GM19023 (cell line): ENCODE data around the gene FHIT.

Experiments
- ATAC-seq: cut with Tn5 transposase; IDR thresholded peaks from one replicate; pipeline ENCODE4 v1.9.1; 2021; ENCODE audit warnings: mild to moderate bottlenecking, moderate library complexity; ENCODE audit not compliant: unreplicated experiment

The FHIT gene

GRCh38 chr3:61172684-61173083, 78.6 kb downstream of the FHIT start:
- no peak for ATAC-seq

- ATAC-seq: no peak
Observed at GRCh38 chr3:61172203-61172602, 79.0 kb downstream of the FHIT start.

- no peak for ATAC-seq
Observed at GRCh38 chr3:61169621-61170251, 81.5 kb downstream of the FHIT start.

GRCh38 chr3:61168286-61168685, 83.0 kb downstream of the FHIT start:
- no peak for ATAC-seq

DNA sequence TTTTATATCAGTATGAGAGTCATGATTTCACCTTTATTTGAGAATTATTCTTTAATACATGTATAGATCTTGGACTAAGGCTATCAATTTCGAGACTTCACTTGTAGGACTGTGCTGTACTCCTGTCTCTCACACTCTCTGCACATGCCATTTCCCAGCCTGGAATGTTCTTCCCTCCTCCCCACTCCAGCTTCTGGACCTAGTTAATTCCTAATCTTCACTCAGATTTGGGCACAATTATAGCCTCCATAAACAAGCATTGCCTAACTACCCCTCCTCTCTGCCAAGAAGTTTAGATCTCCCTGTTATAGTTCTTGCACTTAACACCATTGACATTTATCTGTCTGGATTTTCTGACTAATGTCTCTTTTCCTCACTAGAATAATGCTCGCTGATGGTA, 88.3 kb downstream of the FHIT start:
- no peak for ATAC-seq

DNA sequence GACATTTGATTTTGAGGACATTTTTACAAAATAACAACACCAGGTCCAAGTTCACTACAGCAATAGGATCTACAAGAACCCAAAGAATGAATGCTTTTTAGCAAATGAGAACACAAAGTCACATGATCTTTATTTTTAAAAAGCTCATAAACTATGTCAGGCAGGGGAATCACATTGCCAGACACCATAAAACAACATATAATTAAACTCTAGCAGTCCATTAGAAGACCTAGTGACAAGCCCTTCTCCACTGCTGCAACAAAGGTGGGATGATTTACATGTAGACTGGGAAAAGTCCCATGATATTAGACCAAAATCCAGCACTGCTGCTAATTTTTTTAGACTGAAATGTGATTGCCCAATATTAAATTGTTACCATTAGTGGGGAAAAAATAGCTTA, 92.6 kb downstream of the FHIT start:
- no peak for ATAC-seq

DNA sequence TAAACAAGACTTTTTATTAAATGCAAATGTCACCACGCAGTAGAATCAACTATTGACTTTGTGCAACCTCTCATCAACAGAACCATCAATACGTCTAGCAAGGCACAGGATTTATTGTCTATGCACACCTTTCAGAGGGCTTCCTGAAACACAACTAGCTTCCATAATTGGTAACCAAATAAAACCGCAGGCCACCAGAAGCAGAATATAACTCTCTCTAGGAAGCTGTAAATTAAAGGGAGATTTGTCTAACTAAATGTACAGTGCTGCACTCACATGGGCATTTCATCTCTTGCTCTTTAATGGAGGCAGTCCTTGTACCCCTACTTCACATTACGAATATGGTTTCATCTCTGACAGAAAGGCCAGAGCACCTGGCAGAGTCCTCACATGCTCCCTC, 93.0 kb downstream of the FHIT start:
- no peak for ATAC-seq

GRCh38 chr3:61157414-61157813, 93.8 kb downstream of the FHIT start:
- peak; percentile 77 for ATAC-seq

GRCh38 chr3:61155701-61156292, 95.5 kb downstream of the FHIT start:
- no peak for ATAC-seq

DNA sequence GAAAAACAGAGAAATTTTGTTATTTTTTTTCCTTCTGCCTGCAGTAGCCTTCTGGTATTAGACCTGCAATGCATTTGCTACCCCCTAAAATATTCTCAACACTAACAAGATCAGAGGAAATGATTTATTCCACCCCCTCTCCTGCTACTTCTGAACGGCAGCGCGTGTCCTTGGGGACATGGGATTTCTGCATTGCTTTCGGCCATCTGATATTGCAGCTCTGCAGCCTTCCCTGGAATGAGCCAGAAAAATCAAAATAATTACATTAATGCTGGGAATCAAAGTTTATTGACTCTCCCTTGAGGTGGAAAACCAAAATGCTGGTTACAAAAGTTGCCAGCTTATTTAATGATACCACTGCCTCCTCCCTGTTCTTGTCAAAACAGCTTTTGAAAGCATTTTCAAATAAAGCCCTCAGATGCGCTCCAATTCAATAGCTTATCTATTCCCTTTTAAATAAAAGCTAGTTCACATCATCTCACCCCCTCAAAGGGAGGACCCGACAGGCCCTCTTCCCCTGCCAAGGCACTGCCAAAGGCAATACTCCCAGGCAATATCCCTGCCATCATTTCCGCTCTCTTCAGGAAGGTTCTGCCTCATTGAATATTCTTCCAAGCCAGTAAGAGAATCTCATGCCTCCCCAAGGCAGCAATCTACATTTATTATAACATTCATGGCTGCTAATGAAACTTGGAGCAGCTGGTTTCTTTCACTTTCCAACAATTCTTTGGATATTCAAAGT, 96.6 kb downstream of the FHIT start:
- ATAC-seq: no peak

GRCh38 chr3:61152071-61152470, 99.2 kb downstream of the FHIT start:
- ATAC-seq: no peak

- no peak for ATAC-seq
Observed at GRCh38 chr3:61149236-61149635, 102.0 kb downstream of the FHIT start.

DNA sequence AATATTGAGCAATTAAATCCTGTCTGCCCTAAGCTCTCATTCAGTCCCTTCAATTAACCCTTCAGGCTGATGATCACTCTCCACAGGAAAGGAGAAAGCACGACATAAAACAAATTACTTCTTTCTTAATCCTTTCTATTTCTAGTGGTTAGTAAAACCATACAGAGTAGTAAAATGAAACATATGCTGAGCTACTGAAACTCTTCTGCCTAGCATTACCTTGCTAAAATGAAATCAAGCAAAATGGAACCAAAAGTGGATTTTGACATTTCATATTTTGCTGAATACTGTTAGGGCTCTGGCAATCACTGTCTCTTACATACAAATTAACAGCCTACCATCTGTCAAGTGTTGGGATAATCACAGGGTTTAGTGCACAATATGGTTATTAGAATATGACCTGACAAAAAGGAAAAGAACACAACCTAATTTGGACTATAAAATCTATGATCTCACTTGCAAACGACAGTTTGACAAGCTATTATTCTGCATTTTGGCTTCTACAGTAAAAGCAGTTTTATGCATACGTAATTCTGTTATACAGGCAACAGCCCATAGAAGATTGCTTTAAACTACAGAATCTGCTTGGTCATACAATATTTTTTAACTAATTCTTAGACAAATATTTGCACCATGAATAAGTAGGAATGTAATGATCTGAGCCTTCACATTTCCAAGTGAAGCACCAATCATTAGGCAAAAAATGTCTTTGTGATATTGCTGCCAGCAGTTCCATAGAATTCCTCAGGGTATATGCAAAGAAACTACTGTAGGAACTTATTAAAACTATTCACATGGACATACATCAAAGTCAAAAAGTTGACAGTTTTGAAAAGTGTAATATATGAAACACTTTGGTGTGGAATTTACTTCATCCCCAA, 105.0 kb downstream of the FHIT start:
- ATAC-seq: no peak

- ATAC-seq: no peak
Observed at GRCh38 chr3:61141697-61142096, 109.6 kb downstream of the FHIT start.

GRCh38 chr3:61141227-61141626, 110.0 kb downstream of the FHIT start:
- no peak for ATAC-seq

DNA sequence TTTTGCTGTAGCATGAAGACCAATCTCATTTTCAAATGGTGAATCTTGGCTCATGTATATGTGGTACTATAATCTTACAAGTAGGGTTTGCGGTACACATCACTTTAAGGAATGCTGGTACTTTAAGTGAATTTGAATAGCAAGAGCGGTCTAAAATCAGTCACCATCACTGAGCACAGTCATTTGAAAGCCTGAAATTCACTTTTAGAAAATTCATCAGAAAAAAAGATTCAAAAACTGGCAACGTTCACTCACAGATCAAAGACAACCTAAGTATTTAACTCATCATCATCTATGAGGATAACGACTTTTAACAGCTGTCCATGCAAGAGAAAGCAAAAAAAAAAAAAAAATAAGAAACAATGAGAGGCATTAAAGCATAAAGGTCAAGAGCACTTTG, 111.6 kb downstream of the FHIT start:
- no peak for ATAC-seq

GRCh38 chr3:61138401-61138800, 112.9 kb downstream of the FHIT start:
- ATAC-seq: no peak

DNA sequence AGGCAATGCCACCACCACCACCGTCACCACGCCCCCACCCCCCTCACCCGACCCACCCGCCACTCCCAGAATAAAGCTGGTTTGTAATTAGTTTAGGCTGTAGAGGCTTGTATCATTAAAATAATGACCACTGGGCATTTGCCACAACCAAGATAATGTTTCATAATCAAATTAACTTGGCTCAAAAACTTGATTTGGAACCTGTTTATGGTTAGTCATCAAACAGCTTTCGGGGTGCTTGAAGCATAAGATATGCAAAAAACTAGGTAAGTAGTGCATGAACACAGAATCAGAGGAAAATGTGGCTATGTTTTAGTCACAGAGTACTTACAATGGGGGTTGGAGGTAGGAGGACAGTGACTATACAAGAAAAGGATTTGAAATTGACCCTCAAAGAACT, 115.1 kb downstream of the FHIT start:
- no peak for ATAC-seq

- ATAC-seq: no peak
Observed at GRCh38 chr3:61134532-61134931, 116.7 kb downstream of the FHIT start.

DNA sequence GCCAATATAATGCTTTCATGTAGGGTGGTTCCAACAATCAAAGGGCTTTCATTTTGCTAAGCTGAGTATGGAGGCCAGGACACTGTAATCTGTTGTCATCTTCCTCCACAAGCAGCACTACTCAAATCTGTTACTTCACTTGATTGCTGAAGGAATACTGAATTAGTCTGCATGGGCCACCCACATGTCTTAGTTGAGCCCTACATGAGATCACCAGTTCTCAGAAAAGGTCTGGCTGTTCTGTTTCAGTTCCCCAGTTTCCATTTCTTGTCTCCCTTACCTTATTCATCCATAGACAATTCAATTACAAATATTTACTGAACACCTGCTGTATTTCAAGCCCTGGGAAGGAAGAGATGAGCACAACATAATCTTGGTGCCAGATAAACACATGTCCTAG, 119.2 kb downstream of the FHIT start:
- no peak for ATAC-seq

- no peak for ATAC-seq
Observed at GRCh38 chr3:61118830-61119229, 132.4 kb downstream of the FHIT start.
